ENCODE data around the gene MIER1.

- TF ChIP-seq CTCF (IDR thresholded peaks at IDR 0.05) (no peak), EZH2 (IDR thresholded peaks at IDR 0.05) (no peak)
These were observed 106.5 kb downstream of the MIER1 start for GRCh38 chr1:67031121-67031858.

All from neural progenitor cell (in vitro differentiated cells).